Activated CD4-positive, alpha-beta T cell treated with anti-CD3 and anti-CD28 coated beads for 24 hours (primary cell): ENCODE measurements around the gene B4GALT3.

ENCODE experiments used
- DNase-seq, 2 donors: peaks; one replicate each; pipeline ENCODE4 v3.0.0-alpha.2; 2020; ENCODE audit warnings: low read depth in 2 of 2

B4GALT3 gene

DNA sequence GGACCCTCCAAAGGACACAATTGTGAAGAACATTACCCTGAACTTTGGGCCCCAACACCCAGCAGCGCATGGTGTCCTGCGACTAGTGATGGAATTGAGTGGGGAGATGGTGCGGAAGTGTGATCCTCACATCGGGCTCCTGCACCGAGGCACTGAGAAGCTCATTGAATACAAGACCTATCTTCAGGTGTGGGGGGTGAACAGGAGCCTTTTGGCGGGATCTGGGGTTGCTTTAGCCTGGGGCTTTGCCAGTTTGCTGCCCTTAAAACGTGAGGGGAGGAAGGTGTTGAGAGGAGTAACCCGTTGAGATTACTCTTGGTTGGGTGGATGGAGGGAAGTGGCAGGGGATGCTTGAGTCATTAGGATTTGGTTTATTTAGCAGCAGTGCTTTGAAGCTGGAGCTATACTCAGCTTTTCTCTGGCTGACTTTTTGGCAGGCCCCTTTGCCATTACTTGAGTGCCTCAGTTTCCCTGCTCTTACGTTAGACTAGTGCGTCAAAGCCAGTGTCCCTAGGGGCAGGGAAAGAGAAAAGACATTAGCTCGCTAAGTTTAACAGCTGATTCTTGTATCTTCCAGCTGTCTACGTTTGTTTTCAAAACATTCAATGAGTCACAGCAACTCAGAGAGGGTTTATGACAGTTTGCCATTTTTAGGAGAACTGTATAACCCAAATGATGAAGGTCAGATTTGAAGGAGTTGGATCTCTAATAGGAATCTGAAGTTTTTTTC lies 29.3 kb upstream of the B4GALT3 start:
- DNase-seq: no peak

- DNase-seq: peak; percentile 88 to 89
These were observed 24.8 kb upstream of the B4GALT3 start, which contains the start of gene NDUFS2 for GRCh38 chr1:161201836-161202712. Gene NDUFS2 (plus strand): TSS chr1:161202367. CDS start chr1:161202386, 19 bp downstream.

DNA sequence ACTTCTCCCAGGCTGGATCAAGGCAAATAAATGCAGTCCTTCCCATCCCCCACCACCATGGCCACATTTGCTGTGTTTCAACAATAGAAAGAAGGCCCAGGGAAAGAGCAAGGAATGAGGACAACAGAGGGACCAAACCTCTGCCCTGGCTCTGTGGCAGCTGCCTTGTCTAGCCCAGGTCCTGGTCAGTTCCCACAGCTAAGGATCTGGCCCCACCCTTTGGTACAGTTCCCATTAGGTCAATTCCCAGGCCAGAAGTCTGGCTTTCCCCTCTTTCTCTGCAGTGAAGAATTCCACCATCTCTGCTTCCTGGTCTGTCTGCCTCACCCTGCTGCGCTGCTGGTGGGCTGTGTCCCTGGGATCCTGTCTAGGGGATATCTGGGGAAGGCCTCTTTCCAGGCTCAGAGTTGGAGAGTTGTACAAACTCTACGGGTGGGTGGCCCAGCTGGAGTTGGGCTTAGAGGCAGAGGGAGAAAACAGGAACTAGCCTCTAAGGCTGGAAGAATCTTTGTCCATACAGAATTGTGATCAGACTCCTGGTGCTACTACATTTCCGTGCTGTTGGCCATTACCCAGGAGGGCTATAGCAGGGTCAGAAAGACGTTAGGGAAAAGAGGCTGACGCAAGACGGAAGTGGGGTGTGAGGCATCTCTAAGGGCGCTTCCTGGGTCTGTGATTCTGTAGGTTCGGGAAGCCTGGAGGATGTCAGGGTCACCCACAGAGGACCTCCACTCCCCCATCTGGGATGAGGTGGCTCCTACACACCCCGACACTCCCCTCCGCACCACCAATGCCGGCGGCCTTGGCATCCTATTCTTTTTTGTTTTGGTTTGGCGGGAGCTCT lies 23.9 kb upstream of the B4GALT3 start:
- no peak for DNase-seq

DNA sequence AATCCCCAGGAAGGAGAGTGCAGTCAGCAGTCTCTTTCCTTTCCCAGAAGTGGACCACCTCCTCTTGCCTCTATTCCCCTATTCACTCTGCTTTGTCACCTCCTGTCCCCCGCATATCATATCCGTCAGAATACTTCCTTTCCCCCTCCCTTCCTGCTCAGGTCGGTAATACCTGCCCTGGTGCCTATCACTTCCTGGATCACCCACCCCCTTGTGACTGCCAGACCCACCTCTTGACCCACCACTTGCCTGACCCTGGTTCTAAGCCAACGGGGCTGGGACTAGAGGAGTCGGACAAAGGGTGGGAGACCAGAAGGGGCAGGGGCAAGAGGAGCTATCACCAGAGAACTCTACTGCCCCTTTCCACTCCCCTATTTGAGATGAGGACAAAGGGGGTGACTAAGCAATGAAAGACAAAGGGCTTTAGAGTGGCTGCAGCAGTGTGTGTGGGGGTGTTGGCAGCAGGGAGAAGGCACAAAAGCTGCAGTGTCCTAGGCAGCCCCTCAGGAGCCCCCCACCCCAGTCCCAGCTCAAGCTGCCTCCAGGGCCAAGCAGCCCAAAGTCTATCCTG lies 23.2 kb upstream of the B4GALT3 start:
- no peak for DNase-seq

DNA sequence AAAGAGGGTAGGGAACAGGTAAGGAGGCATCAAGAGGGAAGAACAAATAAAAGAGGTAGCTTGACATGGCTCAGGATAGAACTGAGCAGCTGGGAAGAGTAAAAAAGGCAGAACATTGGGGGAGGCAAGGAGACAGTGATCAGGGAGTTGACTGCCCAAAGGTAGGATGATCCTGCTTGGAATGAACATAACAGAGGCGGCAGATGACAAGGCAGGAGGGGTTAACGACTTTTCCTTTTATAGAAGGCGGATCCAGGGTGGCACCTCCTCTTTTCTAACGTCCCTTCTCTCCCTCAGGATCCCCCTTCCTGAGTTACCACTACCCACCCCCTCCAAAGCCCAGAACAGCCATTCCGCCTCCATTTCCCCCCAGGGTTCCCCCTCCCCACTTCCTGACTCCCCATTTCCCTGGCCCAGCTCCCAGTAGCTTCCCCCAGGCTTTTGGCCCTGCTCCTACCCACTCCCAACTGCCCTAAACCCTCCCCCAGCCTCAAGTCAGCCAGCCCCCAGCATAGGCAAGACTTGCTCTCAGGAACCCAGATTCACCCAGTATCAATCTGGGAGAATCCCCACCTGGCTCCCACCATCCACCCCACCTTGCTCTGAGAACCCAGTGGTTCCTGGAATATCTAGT lies 22.3 kb upstream of the B4GALT3 start:
- no peak for DNase-seq

DNA sequence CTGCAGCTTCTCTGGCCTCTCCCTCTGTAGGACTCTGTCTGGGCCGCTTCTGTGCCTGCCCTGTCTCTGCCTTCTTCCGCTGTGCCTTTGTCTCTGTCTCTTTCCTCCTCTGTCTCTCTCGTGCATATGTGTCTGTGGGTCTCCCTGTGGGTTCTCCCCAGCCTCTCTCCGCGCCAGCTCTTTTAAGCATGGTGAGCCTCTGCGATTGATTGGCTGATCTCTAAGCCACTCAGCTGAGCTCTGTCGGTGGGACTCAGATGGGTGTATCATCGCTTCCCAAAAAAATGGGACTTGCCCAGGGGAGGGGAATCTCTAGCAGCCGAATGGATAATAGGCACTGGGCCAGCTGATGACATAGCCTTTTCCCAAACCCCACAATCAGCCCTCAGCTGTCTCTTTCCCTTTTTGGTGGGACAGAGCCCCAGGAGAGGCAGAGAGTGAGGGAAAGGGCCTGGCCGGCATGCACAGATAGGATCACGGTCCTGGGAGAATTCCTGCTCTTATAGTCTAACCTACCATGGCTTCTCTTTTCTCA lies 21.7 kb upstream of the B4GALT3 start, which contains the start of gene ADAMTS4:
Gene ADAMTS4 (minus strand): TSS at position 158 of the 535 bp plus-strand sequence. CDS start 427 bp downstream, outside the sequence.
- DNase-seq: no peak

DNA sequence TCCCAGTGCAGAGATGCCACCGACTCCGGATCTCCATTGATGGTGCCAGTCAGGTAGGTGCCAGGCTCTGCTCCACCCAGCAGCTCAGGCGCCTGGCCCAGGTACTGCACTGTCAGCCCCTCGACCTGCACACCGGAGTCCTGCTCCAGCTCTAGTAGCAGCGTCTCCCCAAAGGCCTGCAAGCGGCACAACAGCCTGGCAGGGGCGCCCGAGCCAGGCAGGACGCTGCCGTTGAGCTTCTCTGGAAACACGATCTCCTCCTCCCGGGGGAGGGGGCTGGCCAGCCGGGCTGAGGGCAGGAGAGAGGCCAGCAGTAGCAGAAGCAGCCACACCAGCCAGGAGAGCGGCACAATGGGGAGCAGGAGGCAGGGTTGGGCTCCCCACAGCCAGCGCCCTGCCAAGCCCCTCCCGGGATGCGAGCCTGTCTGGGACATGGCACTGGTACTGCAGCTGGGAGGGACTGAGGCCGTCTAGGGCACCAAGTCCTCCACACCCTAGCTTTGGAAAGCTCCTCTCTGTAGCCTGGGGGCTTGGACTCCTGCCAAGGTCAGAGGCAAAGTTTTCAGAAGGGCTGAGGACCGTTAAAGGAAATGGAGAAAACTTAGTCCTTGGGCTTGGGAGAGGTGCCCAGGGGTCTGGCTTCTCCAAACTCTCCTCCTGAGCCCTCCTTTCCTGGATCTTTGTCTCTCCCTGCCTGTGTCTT lies 21.0 kb upstream of the B4GALT3 start:
- DNase-seq: no peak

DNA sequence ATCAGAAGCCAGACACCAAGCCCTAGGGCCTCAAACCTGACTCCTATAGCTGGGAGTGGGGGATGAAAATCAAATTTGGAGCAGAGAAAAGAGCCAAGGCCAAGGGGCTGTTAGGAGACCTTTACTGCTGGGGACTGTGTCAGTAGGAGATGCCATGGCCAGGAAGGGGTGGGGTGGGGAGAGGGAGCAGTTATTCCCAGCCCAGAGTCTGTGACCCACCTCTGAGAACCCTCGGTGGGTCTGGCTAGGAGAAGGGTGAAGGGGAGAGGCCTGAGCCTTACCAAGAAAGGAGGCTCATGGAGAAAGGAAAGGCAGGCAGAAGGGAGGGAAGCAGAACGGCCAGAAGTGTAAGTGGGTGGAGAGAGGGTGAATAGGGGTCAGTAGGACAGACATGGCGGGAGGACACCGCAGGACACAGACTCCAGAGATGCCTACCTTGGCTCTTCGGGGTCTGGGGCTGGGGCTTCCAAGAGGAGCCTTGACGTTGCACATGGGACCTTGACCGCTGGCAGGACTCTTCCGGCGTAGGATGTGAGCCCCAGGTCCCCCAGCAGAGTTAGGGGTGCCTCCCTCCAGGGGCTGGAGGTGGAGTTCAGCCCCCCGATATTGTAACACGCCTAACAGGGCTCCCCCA lies 20.4 kb upstream of the B4GALT3 start:
- no peak for DNase-seq

- DNase-seq: no peak
These were observed 19.5 kb upstream of the B4GALT3 start for GRCh38 chr1:161196521-161197451.

- no peak for DNase-seq
These were observed 18.8 kb upstream of the B4GALT3 start for GRCh38 chr1:161196111-161196510.

- DNase-seq: no peak
These were observed 17.9 kb upstream of the B4GALT3 start for GRCh38 chr1:161195171-161195570.

DNA sequence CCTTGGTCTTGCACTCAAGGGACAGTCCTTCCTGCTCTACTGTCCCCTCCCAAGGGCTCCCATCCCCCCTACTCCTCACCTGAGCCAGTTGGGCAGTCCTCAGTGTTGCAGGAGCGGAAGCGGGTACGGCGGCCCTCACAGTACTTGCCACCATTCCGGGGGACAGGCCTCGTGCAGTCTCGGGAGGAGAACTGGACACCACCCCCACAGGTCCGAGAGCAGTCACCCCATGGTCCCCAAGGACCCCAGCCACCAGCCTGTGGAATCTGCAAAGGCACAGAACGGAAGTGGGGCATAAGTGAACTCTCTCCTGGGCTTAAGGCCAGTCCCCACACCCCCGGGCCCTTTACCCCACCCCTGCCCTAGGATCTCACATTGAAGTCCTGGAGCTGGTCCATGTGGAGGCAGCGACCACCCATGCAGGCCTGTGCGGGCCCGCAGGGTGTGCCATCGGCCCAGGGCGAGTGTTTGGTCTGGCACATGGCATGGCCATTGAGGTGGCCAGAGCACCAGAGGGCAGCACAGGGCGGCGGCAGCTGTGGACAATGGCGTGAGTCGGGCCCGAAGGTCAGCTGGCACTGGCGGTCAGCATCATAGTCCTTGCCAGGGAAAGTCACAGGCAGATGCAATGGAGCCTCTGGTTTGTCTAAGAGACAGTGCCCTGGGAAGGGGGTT lies 16.4 kb upstream of the B4GALT3 start:
- DNase-seq: no peak

DNA sequence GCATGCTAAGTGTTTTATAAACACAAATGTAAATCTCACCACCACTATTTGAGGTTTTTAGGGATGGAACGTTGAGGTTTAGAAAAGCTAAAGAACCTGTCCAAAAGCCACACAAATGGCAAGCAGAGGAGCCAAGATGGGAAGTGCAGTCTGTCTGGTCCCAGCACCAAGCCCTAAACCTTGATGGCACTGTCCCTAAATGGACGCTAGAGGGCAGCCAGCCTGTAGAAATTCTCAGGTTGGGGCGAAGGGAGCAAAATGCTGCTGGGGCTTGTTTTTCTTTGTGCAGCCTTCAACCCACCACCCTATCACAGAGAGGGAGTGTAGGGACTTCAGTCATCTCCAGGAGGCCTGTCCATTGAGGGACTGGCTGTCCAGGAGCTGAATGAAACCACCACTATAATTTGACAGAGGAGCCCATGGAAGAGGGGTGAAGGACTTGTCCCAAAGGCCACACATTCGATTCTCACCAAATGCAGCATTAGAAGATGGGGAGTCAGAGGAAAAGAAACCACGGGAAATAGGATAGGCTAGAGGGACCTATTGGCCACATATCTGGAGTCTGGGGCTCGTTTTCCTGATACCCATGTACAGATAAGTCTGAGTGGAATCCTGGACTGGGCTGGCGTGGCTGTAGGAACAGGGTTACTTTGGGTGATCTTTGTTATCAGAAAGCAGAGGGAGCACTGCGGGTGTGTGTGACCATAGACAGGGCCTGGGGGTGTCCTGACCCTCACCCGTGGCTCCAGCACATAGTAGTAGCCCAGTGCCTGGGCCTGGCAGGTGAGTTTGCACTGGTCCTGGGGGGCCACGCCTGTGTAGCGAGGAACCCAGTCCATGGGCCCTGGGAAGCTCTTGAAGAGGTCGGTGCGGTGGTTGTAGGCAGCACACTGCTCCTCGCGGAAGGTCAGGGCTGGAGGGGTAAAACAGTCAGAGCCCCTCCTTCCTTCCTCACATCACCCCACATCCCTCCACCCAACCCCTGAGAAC lies 15.5 kb upstream of the B4GALT3 start:
- DNase-seq: peak; percentile 33 to 57

GRCh38 chr1:161191971-161192370 lies 14.7 kb upstream of the B4GALT3 start:
- no peak for DNase-seq

DNA sequence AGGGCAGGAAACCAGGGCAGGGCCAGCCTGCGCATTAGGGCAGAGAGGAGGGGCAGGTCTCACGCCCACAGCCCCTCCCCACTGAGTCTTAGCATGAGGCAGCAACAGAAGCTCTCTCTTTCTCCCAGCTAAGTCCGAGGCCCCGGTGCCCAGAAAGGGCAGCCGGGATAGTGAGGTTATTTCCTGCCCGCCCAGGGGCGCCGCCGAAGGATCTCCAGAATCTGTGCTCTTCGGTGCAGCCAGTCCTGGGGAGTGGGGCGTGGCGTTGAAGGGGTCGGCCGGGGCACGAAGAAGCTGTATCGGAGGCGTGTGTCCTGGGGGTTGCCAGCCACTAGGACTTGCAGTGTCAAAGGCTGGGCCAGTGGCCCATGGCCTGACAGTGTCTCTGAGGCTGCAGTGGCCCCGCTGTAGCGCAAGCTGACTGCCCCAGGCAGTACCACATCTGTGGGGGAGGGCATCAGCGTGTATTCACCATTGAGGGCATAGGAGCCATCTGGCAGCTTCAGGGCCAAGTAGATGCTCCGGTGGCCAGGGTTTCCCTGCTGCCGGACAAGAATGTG lies 13.7 kb upstream of the B4GALT3 start:
- no peak for DNase-seq

- no peak for DNase-seq
These were observed 11.7 kb upstream of the B4GALT3 start for GRCh38 chr1:161189036-161189435.
